ENCODE data around the gene CCNJL.

The CCNJL gene

GRCh38 chr5:160330212-160330611 lies 17.8 kb upstream of the CCNJL start:
- TF ChIP-seq, protein P1, sequence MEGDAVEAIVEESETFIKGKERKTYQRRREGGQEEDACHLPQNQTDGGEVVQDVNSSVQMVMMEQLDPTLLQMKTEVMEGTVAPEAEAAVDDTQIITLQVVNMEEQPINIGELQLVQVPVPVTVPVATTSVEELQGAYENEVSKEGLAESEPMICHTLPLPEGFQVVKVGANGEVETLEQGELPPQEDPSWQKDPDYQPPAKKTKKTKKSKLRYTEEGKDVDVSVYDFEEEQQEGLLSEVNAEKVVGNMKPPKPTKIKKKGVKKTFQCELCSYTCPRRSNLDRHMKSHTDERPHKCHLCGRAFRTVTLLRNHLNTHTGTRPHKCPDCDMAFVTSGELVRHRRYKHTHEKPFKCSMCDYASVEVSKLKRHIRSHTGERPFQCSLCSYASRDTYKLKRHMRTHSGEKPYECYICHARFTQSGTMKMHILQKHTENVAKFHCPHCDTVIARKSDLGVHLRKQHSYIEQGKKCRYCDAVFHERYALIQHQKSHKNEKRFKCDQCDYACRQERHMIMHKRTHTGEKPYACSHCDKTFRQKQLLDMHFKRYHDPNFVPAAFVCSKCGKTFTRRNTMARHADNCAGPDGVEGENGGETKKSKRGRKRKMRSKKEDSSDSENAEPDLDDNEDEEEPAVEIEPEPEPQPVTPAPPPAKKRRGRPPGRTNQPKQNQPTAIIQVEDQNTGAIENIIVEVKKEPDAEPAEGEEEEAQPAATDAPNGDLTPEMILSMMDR (IDR thresholded peaks at IDR 0.05; ENCODE audit: borderline replicate concordance, insufficient read depth, low read depth, low read length) = no peak
- no peak overlapping the region for H3K4me3 ChIP-seq (ENCODE audit: low read depth, low read length)

- TF ChIP-seq, protein P1 (IDR thresholded peaks at IDR 0.05; ENCODE audit: borderline replicate concordance, insufficient read depth, low read depth, low read length) = no peak
Observed at GRCh38 chr5:160327818-160328217, 15.5 kb upstream of the CCNJL start.

GRCh38 chr5:160326981-160327380 lies 14.6 kb upstream of the CCNJL start:
- no peak overlapping the region for H3K4me3 ChIP-seq (ENCODE audit: low read depth, low read length)
- TF ChIP-seq, protein P1 (IDR thresholded peaks at IDR 0.05; ENCODE audit: borderline replicate concordance, insufficient read depth, low read depth, low read length) = no peak

More at GRCh38 chr5:160327818-160328217, 15.5 kb upstream of the CCNJL start:
- H3K4me3 ChIP-seq (ENCODE audit: low read depth, low read length) = no peak overlapping the region

- TF ChIP-seq, protein P1 (IDR thresholded peaks at IDR 0.05; ENCODE audit: borderline replicate concordance, insufficient read depth, low read depth, low read length) = no peak
Observed at GRCh38 chr5:160325716-160326115, 13.4 kb upstream of the CCNJL start.

GRCh38 chr5:160324886-160325285 lies 12.5 kb upstream of the CCNJL start:
- H3K4me3 ChIP-seq (ENCODE audit: low read depth, low read length) = no peak overlapping the region
- TF ChIP-seq, protein P1 (IDR thresholded peaks at IDR 0.05; ENCODE audit: borderline replicate concordance, insufficient read depth, low read depth, low read length) = no peak

More at GRCh38 chr5:160325716-160326115, 13.4 kb upstream of the CCNJL start:
- H3K4me3 ChIP-seq (ENCODE audit: low read depth, low read length) = no peak overlapping the region

GRCh38 chr5:160318409-160318808 lies 6.0 kb upstream of the CCNJL start:
- no peak overlapping the region for H3K4me3 ChIP-seq (ENCODE audit: low read depth, low read length)
- TF ChIP-seq, protein P1 (IDR thresholded peaks at IDR 0.05; ENCODE audit: borderline replicate concordance, insufficient read depth, low read depth, low read length) = no peak

DNA sequence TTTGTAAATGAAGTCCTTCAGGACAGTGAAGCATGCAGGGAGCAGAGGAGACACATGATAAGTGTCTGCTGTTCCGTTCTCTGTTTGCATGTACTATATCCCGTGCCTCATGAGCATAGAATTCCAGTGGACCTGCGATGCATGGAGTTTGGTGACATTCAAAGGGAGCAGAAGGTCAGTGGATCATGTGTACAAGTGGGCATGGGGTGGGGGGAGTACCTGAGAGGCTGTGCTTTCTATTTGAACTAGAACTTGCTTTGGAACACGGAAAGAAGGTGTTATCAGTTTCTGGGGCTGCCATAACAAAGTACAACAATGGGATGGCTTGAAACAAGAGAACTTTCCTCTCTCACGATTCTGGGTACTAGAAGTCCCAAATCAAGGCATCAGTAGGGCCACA lies 5.1 kb upstream of the CCNJL start:
- H3K4me3 ChIP-seq (ENCODE audit: low read depth, low read length) = no peak overlapping the region
- TF ChIP-seq, protein P1 (IDR thresholded peaks at IDR 0.05; ENCODE audit: borderline replicate concordance, insufficient read depth, low read depth, low read length) = no peak
